ENCODE measurements around the gene EFNA3.

EFNA3 gene

DNA sequence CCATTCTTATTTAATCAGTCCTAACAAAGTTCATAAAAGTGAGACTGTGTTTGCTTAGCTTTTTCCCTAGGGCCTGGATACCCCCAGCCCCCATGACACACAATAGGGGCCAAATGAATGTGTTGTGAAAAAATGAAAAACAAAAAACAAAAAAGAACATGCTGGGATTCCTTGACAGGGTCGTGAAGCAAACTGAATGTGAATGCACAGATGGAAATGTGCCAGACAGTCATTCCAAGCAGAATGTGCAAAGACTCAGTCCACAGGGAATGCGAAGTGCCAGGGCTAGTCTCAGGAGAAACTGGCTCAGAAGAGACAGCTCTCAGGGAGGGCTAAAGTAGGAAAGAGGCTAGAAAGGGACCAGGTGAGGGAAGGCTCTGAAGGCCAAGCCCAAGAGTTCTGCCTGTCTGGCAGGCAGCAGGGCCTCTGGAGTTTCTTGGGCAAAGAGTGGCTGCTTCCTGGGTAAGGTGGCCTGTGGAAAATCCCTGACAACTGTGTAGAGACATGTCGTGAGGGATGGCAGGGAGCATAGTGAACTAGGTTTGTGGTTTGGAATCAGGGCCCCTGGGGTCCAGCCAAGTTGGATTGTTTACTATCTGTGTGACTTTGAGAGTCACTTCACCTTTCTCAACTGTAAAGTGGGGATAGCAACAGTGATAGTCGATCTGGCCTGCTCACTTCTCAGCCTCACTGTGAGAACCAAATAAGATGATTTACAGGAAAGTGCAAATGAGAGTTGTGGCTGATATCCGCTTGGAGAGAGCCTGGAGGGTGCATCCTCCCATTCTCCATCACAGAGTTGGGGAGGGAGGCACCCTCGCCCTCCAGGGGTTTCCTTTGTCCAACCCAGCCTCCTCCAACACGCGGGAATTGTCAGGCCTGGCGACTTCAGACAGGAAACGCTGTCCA is 28.7 kb upstream of the EFNA3 start:
- no peak for DNase-seq

- DNase-seq = peak; percentile 93
Observed at GRCh38 chr1:155050560-155051341, 27.9 kb upstream of the EFNA3 start, which contains the start of gene ADAM15. Gene ADAM15 (plus strand): TSS chr1:155051316. CDS start chr1:155051387, 71 bp downstream.

DNA sequence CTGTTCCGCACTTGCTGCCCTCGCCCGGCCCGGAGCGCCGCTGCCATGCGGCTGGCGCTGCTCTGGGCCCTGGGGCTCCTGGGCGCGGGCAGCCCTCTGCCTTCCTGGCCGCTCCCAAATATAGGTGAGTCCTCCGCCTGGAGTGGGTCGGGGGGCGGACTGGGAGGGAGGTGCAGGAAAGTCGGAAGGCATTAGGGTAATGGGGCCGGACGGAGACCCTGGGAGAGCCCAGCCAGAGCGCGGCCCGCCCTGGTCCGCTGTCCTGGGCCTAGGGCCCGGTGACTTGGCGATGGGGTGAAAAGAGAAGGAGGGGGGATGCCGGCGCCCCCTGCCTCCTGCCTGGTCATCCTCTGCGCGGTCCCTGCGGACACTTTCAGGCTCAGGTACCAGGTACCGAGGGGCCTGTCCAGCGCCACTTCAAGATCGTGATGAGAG is 27.3 kb upstream of the EFNA3 start:
- DNase-seq = no peak

DNA sequence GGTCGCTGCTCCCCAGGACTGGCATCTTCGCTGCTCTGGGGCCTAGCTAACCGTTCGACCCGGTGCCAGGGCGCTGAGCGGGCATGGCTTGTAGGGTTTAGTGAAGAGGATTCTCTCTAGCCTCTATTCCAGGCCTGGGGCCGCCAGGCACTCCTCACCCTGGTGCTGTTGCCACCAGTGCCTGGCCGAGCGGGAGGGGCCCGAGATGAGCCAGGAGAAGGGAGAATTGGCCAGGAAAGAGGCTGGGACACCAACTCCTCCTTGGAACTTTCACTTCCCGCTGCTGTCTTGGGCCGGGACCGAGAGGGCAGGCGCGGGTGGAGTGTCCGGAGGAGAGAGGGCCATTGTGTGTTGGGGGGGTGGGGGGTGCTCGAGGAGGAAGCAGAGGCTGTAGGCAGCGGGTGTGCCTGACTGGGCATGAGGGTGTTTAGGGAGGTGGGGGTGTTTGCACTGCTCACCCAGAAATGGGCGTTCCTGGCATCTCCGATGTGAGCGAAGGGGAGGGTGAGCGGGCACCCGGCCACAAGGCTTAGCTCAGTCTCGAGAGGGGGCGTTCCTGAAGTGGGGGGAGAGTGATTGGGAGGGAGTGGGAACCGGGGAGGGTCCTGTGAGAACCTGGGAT is 26.7 kb upstream of the EFNA3 start:
- DNase-seq = peak; percentile 77

DNA sequence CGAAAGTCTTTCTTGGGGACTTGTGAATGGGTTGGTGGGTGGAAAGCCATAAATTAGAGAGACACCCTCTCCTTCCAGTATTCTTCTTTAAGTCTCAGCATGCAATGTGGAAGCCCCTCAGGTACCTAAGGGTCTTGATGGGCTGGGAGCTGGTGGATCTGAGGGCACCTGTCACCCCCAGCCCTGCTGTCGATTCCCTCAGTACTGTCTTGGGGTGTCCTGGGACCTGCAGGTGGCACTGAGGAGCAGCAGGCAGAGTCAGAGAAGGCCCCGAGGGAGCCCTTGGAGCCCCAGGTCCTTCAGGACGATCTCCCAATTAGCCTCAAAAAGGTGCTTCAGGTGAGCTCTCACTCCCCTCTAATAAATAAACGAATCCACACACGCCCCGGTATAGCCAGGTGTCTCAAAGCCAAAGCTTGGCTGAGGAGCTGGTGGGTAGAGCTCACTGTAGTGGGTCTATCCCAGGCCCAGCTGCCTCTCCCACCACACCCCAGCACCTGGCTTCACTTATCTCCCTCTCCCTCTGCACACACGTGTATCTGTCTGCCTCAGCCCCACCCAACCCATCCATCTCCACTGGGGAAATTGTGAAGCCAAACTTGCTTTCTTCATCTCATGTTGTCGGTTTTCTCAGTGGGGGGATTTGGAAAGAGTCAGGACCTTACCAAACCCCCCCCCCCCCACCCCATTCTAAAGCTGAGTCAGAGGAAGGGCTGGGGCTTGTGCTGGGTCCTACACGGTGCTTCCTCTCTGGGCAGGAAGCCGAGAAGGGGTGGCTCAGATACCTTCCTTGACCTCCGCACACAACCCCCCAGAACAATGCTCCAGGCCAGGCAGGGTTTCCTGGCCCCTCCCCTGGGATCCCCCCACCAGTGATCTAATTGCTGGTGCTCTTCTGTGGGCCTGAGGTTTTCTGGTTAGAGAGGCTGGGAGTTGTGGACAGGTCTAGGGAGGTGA is 25.9 kb upstream of the EFNA3 start:
- DNase-seq = peak; percentile 61

- DNase-seq = no peak
Observed at GRCh38 chr1:155053531-155054105, 25.0 kb upstream of the EFNA3 start.

DNA sequence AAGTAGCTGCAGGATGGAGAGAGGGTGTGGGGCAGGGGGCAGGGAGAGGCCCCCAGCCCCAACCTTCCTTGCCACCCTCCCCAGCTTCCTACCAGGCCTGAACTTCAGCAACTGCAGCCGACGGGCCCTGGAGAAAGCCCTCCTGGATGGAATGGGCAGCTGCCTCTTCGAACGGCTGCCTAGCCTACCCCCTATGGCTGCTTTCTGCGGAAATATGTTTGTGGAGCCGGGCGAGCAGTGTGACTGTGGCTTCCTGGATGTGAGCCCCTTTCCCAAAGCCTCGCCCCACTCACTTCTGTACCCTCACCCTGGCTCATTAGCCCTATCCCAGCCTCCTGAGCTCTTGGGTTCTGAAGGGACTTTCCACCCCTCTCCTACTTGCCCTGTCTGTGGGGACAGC is 21.5 kb upstream of the EFNA3 start:
- no peak for DNase-seq

DNA sequence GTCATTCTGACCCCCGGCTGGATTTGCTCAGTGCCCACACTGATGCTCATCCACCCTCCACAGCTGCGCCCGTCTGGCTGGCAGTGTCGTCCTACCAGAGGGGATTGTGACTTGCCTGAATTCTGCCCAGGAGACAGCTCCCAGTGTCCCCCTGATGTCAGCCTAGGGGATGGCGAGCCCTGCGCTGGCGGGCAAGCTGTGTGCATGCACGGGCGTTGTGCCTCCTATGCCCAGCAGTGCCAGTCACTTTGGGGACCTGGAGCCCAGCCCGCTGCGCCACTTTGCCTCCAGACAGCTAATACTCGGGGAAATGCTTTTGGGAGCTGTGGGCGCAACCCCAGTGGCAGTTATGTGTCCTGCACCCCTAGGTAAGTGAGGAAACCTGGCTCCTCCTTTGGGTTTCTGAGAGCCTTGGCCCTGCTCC is 20.8 kb upstream of the EFNA3 start:
- no peak for DNase-seq

GRCh38 chr1:155060736-155061135 is 17.9 kb upstream of the EFNA3 start:
- no peak for DNase-seq

DNA sequence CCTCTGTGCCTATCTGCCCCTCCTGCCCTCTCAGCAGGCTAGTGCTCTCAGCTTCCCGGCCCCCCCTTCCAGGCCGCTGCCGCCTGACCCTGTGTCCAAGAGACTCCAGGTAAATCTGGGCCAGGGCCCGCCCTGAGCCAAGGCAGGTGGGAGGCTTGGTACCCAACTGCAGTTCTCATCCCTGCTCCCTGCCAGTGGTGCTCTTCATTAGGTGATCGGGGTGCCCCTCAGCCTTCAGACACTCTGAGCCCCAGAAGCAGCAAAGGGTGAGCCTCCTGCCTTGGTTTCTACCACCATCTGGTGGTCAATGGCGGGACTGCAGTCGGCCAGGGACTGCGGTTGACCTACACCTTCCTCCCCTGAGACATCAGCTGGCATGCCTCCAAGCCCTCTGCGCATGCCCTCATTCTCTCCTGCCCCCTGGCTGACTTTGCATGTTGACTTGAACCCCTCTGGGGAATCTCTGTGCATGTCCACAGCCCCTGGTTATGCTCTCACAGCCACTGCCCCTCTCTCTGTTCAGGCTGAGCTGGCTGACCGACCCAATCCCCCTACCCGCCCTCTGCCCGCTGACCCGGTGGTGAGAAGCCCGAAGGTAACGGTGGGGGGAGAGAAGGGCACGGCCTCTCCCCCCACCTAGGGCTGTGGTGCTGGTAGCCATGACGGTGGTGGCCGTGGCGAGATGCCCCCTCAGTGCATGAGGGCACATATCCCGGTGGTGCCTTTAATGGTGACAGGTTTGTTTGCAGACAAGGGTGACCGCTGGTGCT is 17.1 kb upstream of the EFNA3 start:
- peak; percentile 100 for DNase-seq

GRCh38 chr1:155062151-155062686 is 16.4 kb upstream of the EFNA3 start:
- DNase-seq = no peak

DNA sequence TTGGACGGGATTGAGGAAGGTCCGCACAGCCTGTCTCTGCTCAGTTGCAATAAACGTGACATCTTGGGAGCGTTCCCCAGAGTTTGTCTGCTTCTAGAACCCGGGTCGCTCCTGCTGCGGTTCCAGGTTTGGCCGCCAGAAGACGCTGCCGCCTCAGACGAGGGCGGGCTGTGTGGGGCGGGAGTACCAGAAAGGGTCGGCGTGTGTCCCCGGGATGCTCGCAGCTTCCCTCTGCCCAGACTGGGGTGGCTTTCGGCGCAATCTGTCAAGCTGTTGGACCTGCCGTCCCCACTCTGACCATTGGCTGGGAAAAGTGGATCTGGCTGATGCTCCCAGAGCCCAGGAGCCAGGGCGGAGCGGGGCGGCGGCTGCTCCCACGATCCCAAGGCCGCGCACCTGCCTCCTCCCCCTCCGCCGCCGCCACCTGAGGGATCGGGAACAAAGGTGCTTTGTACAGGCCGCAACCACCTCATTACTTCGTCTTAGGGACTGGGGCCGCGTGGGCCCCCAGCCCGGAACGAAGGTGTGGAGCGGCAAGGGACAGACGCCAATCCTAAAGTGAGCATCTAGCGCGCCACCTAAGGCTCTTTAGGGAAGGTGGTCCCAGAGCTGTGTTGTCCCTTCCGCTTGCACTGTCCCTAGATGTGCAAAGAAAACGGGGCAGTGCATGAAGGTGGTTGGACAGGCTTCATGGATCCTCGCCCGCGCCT is 15.8 kb upstream of the EFNA3 start:
- DNase-seq = peak; percentile 93

- DNase-seq = peak; percentile 88
Observed at GRCh38 chr1:155063550-155064110, 15.0 kb upstream of the EFNA3 start, which contains the start of gene EFNA4. Gene EFNA4 (plus strand): TSS chr1:155063740. CDS start chr1:155063824, 84 bp downstream.

DNA sequence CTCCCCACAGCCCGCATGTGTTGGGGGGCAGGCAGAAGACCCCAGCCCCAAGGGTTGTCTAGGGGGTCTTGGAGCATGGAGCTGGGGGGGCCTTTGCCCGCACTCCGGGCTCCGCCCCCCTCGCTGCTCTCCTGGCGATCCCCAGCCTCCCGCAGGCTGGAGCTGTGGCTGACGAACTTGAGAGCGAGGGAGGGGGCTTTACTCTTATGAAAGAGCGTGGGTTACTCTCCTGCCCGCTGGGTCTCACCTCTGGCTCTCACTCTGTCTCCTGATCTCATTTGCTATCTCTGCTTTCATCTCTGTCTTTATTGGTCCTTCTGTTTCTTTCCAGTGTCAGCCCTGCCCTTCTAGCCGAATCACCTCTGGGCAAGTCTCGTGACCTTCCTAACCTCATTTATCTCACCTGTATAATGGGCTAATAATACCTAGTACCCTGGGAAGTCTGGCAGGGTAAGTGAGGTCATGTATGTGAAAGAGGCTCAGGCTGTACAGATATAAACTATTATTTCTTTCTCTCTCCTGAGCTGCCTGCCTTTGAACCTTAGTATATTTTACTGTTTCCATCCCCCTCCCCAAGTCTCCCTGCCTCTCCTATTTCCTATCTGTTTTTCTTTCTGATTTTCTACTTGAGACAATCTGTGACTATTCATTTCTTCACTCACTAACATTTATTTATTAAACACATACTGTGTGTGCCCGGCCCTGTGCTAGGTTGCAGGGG is 14.4 kb upstream of the EFNA3 start:
- peak; percentile 66 for DNase-seq

- DNase-seq = no peak
Observed at GRCh38 chr1:155064832-155065429, 13.7 kb upstream of the EFNA3 start.

- DNase-seq = no peak
Observed at GRCh38 chr1:155066777-155067176, 11.9 kb upstream of the EFNA3 start.

- DNase-seq = no peak
Observed at GRCh38 chr1:155068599-155068998, 10.0 kb upstream of the EFNA3 start.

DNA sequence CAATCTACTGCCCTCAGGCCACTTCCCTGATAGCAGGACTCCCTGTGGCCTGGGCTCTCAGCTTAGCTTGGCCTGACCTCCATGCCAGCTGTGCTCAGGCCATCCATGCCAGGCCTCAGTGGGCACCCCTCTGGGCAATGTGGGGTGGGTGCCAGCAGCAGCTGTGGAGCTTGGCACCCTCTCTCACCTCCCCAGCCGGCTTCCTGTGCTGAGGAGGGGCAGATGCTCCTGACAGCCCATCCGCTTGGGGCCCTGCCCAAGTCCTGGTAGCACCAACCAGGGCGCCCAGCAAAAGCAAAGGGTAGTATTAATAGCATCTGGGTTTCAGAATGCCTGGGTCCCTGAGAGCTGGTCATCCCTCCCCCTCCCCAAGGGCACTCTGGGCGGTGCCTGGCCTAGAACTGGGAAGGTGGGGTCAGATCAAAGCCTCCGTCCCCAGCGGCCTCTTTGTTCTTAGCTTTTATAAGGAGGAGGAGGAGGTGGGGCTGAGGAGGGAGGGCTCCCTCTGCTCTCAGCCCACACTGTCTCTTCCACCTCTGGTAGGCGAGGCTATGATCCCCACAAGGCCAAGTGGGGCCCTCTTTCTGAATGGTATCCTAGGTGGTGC is 9.0 kb upstream of the EFNA3 start:
- no peak for DNase-seq

All from activated CD8-positive, alpha-beta memory T cell treated with anti-CD3 and anti-CD28 coated beads, Interleukin-2, amount 50 U/mL, for 48 hours (primary cell).